Kidney (tissue), 14 donors: ENCODE results near the gene THSD4. TPM values are rescaled to one million over a fixed set of nuclear protein-coding genes. Genes with fewer than 3 reads are reported as not detected.

Experiments
- DNase-seq, 5 donors: peaks; one replicate each; pipeline ENCODE4 v3.0.0-alpha.2; 2013 to 2020
- FAIRE-seq: peaks from 2 replicates; lab custom pipeline; 2012; peaks lifted over from hg19 to GRCh38; lab: Jason Lieb, UNC
- H3K27ac ChIP-seq, 2 donors: one replicate each; pipeline ENCODE4 v1.7.0; 2013; ENCODE audit warnings: low read depth in 2 of 2, low read length in 2 of 2, inconsistent platforms in 1 of 2
- H3K27me3 ChIP-seq: one replicate; pipeline ENCODE4 v1.7.1; 2013; ENCODE audit warnings: low read length, inconsistent platforms; ENCODE audit not compliant: control insufficient read depth, insufficient read depth
- H3K36me3 ChIP-seq, 3 donors: one replicate each; pipeline versions ENCODE4 v1.7.0 to v1.7.1; 2013; ENCODE audit warnings: low read length in 3 of 3, control low read depth in 1 of 3, inconsistent platforms in 1 of 3; ENCODE audit not compliant: insufficient read depth in 3 of 3, control insufficient read depth in 2 of 3
- H3K4me1 ChIP-seq, 3 donors: one replicate each; pipeline versions ENCODE4 v1.7.0 to v1.7.1; 2013; ENCODE audit warnings: low read length in 3 of 3, inconsistent platforms in 1 of 3, low read depth in 1 of 3; ENCODE audit not compliant: control insufficient read depth in 2 of 3, insufficient read depth in 2 of 3
- H3K4me3 ChIP-seq, 3 donors: one replicate each; pipeline versions ENCODE4 v1.7.0 to v1.8.1; 2013; ENCODE audit warnings: low read length in 3 of 3, control low read depth in 1 of 3, inconsistent platforms in 1 of 3
- H3K9ac ChIP-seq, 3 donors: one replicate each; pipeline versions ENCODE4 v1.7.0 to v1.7.1; 2013; ENCODE audit warnings: low read length in 3 of 3, control low read depth in 1 of 3, inconsistent platforms in 1 of 3
- H3K9me3 ChIP-seq, 3 donors: one replicate each; pipeline versions ENCODE4 v1.7.0 to v1.7.1; 2013; ENCODE audit warnings: low read length in 3 of 3, control low read depth in 1 of 3, inconsistent platforms in 1 of 3; ENCODE audit not compliant: control insufficient read depth in 2 of 3, insufficient read depth in 1 of 3
- CTCF ChIP-seq: IDR thresholded peaks from 3 replicates; pipeline ENCODE4 v1.5.1; 2012; ENCODE audit warnings: mild to moderate bottlenecking, moderate library complexity, borderline replicate concordance; ENCODE audit not compliant: insufficient read depth; ENCODE audit errors: extremely low read depth
- intact Hi-C: fragments of 100-400 bp; cut with DNase I; formaldehyde crosslinking; loops from one replicate; pipeline ENCODE4 v1.11.1; 2022
- polyA plus RNA-seq: library from polyadenylated mRNA; stranded (reverse); fragments of 350-450 nt; fragmentation: Illumina TruSeq; extraction: RNeasy Lipid Tissue Mini Kit (QIAGEN cat#74804); gene quantifications from one replicate; pipeline ENCODE4 v1.2.3, GENCODE V29; 2014; ENCODE audit warnings: low read depth, low replicate concordance; ENCODE audit not compliant: insufficient read depth
- total RNA-seq: library from RNA; stranded (reverse); fragmentation: NEBNext Ultra II Directional; extraction: Animal tissue kit (Norgen Biotek cat#: 25700); gene quantifications from one replicate; pipeline ENCODE4 v1.2.1, GENCODE V29; 2021
- donor health status: control.
- donor health status: control.
- donor health status: control.
- donor health status: control.
- donor health status: control.
- donor health status: DM: yes; HTN: yes; CAD: no.
- donor health status: Normal renal cell carcinoma (clear cell type).

The THSD4 gene
- total and polyA plus RNA-seq, 2 donors from 2014 or later, result 9.4 to 36.3 TPM

DNA sequence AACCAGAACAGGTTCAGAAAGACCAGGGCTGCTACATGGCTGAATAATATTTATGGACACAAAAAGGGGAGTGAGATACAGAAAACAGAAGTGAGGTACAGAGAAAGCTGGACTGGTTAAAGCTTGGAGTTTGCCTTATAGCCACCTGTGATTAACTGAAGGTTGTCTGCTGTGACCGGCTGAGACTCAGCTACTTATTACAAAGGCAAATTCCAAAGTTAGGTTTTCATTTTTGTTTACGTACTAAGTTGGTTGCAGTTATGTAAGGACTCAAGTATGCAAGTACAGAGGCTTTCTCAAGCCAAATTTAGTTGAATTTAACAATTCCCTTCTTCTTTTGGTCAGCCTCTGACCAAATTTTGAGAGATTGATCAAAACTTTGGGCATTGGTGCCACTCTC, 264.6 kb downstream of the THSD4 start:
- TF ChIP-seq CTCF, result no peak
- Histone ChIP-seq H3K9ac (no peak overlapping the region), H3K27ac (no peak overlapping the region), H3K4me1 (peaks cover 0 to 5% (median 5%) of the 10 kb centered on the region in 3 donors), H3K9me3 (no peaks in the 10 kb centered on the region), H3K4me3 (no peak overlapping the region), H3K27me3 (no peaks in the 10 kb centered on the region), H3K36me3 (no peaks in the 10 kb centered on the region)
- FAIRE-seq (no peak), DNase-seq (no peak)
- intact Hi-C loops, result no loop called here

GRCh38 chr15:71380345-71380744, 265.1 kb downstream of the THSD4 start:
- no peak overlapping the region for H3K4me3 ChIP-seq
- no peaks in the 10 kb centered on the region for H3K36me3 ChIP-seq
- intact Hi-C loops, result no loop called here
- no peak overlapping the region for H3K9ac ChIP-seq
- H3K9me3 ChIP-seq, result no peaks in the 10 kb centered on the region
- DNase-seq (no peak), FAIRE-seq (no peak)
- TF ChIP-seq CTCF, result no peak
- no peak overlapping the region for H3K27ac ChIP-seq
- H3K4me1 ChIP-seq, result peaks cover 0 to 9% (median 5%) of the 10 kb centered on the region in 3 donors
- no peaks in the 10 kb centered on the region for H3K27me3 ChIP-seq

GRCh38 chr15:71384501-71384900, 269.2 kb downstream of the THSD4 start:
- Histone ChIP-seq H3K27ac (peak overlapping the region in 1 of 2 donors; percentile 26), H3K4me1 (peaks cover 0 to 15% (median 6%) of the 10 kb centered on the region in 3 donors), H3K9ac (no peak overlapping the region), H3K36me3 (no peaks in the 10 kb centered on the region), H3K4me3 (no peak overlapping the region), H3K9me3 (no peaks in the 10 kb centered on the region), H3K27me3 (no peaks in the 10 kb centered on the region)
- intact Hi-C loops, result no loop called here
- no peak for TF ChIP-seq CTCF
- DNase-seq (no peak), FAIRE-seq (no peak)

DNA sequence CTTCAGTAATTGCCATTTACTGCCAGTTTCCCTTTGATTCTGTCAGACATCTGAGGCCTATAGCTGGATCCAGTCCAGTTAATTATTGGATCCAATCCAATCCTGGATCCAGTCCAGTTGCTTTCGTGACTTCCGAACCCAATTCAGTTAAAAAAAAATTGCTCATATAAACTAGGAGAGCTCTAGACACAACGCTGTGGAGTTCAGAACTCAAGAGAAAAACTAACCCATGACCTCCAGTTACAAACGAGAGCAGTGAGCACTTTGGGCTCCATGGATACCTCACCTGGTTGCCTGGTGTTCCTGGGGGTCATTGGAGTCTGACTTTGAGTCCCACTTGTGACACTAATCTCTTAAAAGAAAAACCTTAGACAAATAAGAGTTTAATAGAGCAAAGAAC, 269.8 kb downstream of the THSD4 start:
- no peak overlapping the region for H3K9ac ChIP-seq
- H3K4me1 ChIP-seq, result peaks cover 0 to 15% (median 6%) of the 10 kb centered on the region in 3 donors
- no peak for TF ChIP-seq CTCF
- FAIRE-seq (no peak), DNase-seq (peak in 1 of 5 donors; percentile 43)
- H3K36me3 ChIP-seq, result no peaks in the 10 kb centered on the region
- intact Hi-C loops, result no loop called here
- H3K27ac ChIP-seq, result peak overlapping the region in 1 of 2 donors; percentile 26
- no peak overlapping the region for H3K4me3 ChIP-seq
- no peaks in the 10 kb centered on the region for H3K9me3 ChIP-seq
- H3K27me3 ChIP-seq, result no peaks in the 10 kb centered on the region
